Measurements from ENCODE around the gene ADGRD1.
"Not testable (repeated sequence)": the region's sequence is repeated elsewhere in the genome, so short reads cannot be mapped to it uniquely, and the experiment has no call there.

The ADGRD1 gene

GRCh38 chr12:131058700-131059099 is 105.0 kb downstream of the ADGRD1 start:
- FAIRE-seq = no peak

GRCh38 chr12:131060011-131060703 is 106.5 kb downstream of the ADGRD1 start:
- FAIRE-seq = no peak

- FAIRE-seq = no peak
Observed at GRCh38 chr12:131061041-131061806, 107.5 kb downstream of the ADGRD1 start.

GRCh38 chr12:131063413-131063812 is 109.7 kb downstream of the ADGRD1 start:
- no peak for FAIRE-seq

GRCh38 chr12:131063960-131064359 is 110.3 kb downstream of the ADGRD1 start:
- FAIRE-seq = no peak

- no peak for FAIRE-seq
Observed at GRCh38 chr12:131065279-131065678, 111.6 kb downstream of the ADGRD1 start.

- FAIRE-seq = no peak
Observed at GRCh38 chr12:131065801-131066200, 112.1 kb downstream of the ADGRD1 start.

GRCh38 chr12:131066207-131066885 is 112.6 kb downstream of the ADGRD1 start:
- FAIRE-seq = no peak

GRCh38 chr12:131066886-131067490 is 113.3 kb downstream of the ADGRD1 start:
- FAIRE-seq = no peak

- no peak for FAIRE-seq
Observed at GRCh38 chr12:131067981-131068851, 114.5 kb downstream of the ADGRD1 start.

- FAIRE-seq = not testable (repeated sequence)
Observed at GRCh38 chr12:131068926-131069720, 115.4 kb downstream of the ADGRD1 start.

GRCh38 chr12:131070136-131070535 is 116.4 kb downstream of the ADGRD1 start:
- FAIRE-seq = not testable (repeated sequence)

GRCh38 chr12:131070668-131071067 is 117.0 kb downstream of the ADGRD1 start:
- not testable (repeated sequence) for FAIRE-seq

- FAIRE-seq = not testable (repeated sequence)
Observed at GRCh38 chr12:131071234-131071820, 117.6 kb downstream of the ADGRD1 start.

- FAIRE-seq = not testable (repeated sequence)
Observed at GRCh38 chr12:131071950-131072349, 118.2 kb downstream of the ADGRD1 start.

GRCh38 chr12:131072451-131073230 is 118.9 kb downstream of the ADGRD1 start:
- FAIRE-seq = no peak

GRCh38 chr12:131074221-131075083 is 120.7 kb downstream of the ADGRD1 start:
- FAIRE-seq = no peak

- no peak for FAIRE-seq
Observed at GRCh38 chr12:131075194-131075593, 121.5 kb downstream of the ADGRD1 start.

GRCh38 chr12:131075611-131076010 is 121.9 kb downstream of the ADGRD1 start:
- FAIRE-seq = no peak

Measured in colon (tissue), 2 donors.